ENCODE results near the gene MRPL34. TPM values are rescaled to one million over a fixed set of nuclear protein-coding genes. Genes with fewer than 3 reads are reported as not detected.

MRPL34 gene
- total RNA-seq (10 to 100 TPM; 28.4 to 28.7 TPM), total RNA-seq (4.5 to 54.2 (median 23.7) reads per million in 172 experiments)
- 80.9 TPM for polyA plus RNA-seq (2013, experiment 1 of 2)
- 51.7 TPM for polyA plus RNA-seq (2013, experiment 2 of 2)

- ChIA-PET CTCF (interaction anchor here (0.6 to 3.4 kb wide), 12 partner anchors 9 to 100 kb away, joined by 3 to 27 read pairs (median 4); partner anchors contain the start of genes ANO8 and BST2), POLR2A (interaction anchor here (0.9 to 3.0 kb wide), 10 partner anchors 9 to 206 kb away, joined by 3 to 27 read pairs (median 6); partner anchors contain the start of genes ANKLE1, ANO8, MVB12A and PGLS)
- H3K27ac Mint-ChIP-seq, result peak within 1 kb of the TSS; percentile 90
- peak; percentile 53 for ATAC-seq (ENCODE audit: poor library complexity)
- peak within 1 kb of the TSS; percentile 94 for H3K4me3 Mint-ChIP-seq
- no peak for TF ChIP-seq CTCF (IDR thresholded peaks at IDR 0.05)
- intact Hi-C loops (cut with DNase I, micrococcal nuclease), result loop anchor here in 1 of 2 experiments (1.0 to 2.0 kb wide), 3 partner anchors 12 to 79 kb away; partner anchors contain the start of genes GTPBP3 and OCEL1
- Histone ChIP-seq H3K27me3 (ENCODE audit: control insufficient read depth in 1 of 2, insufficient read depth in 2 of 2, low read length in 2 of 2) (no peaks in the 10 kb centered on the region), H3K9me3 (ENCODE audit: control insufficient read depth in 1 of 2, insufficient read depth in 1 of 2, low read length in 2 of 2) (no peaks in the 10 kb centered on the region), H3K27ac (ENCODE audit: low read depth in 1 of 2, low read length in 2 of 2) (peak within 1 kb of the TSS; percentile 71 to 85), H3K4me3 (ENCODE audit: low read length) (peak within 1 kb of the TSS; percentile 96), H3K36me3 (ENCODE audit: insufficient read depth, low read length) (no peaks in the 10 kb centered on the region), H3K4me1 (ENCODE audit: insufficient read depth, low read length) (peaks cover 66% of the 10 kb centered on the region)
- no peaks in the 10 kb centered on the region for H3K9me3 Mint-ChIP-seq
- H3K36me3 Mint-ChIP-seq (ENCODE audit: low read depth), result peaks cover 21% of the 10 kb centered on the region
- no peaks in the 10 kb centered on the region for H3K27me3 Mint-ChIP-seq
- DNase-seq, result peak; percentile 85 to 99 (median 92)
- H3K4me1 Mint-ChIP-seq (ENCODE audit: low read depth), result peaks cover 65% of the 10 kb centered on the region
Measured at GRCh38 chr19:17305517-17306284, at the start of gene MRPL34. Gene MRPL34 (plus strand): TSS chr19:17305872. CDS start chr19:17305893, 21 bp downstream.

- H3K9me3 ChIP-seq (ENCODE audit: control insufficient read depth in 1 of 2, insufficient read depth in 1 of 2, low read length in 2 of 2), result no peaks in the 10 kb centered on the region
- H3K4me1 ChIP-seq (ENCODE audit: insufficient read depth, low read length), result peaks cover 6% of the 10 kb centered on the region
- Mint-ChIP-seq H3K4me1 (ENCODE audit: low read depth) (peaks cover 5% of the 10 kb centered on the region), H3K27me3 (no peaks in the 10 kb centered on the region), H3K4me3 (no peak overlapping the region), H3K27ac (no peak overlapping the region), H3K36me3 (ENCODE audit: low read depth) (no peaks in the 10 kb centered on the region), H3K9me3 (no peaks in the 10 kb centered on the region)
- intact Hi-C loops (cut with DNase I, micrococcal nuclease), result no loop called here
- no peaks in the 10 kb centered on the region for H3K27me3 ChIP-seq (ENCODE audit: control insufficient read depth in 1 of 2, insufficient read depth in 2 of 2, low read length in 2 of 2)
- ATAC-seq (ENCODE audit: poor library complexity), result no peak
- ChIA-PET POLR2A (no interaction called here), CTCF (interaction anchor here (0.6 to 1.4 kb wide), 2 partner anchors 49 to 614 kb away, joined by 3 to 5 read pairs; no protein-coding TSS in a partner anchor)
- H3K4me3 ChIP-seq (ENCODE audit: low read length), result no peak overlapping the region
- DNase-seq, result no peak
- no peaks in the 10 kb centered on the region for H3K36me3 ChIP-seq (ENCODE audit: insufficient read depth, low read length)
- no peak for TF ChIP-seq CTCF (IDR thresholded peaks at IDR 0.05)
- no peak overlapping the region for H3K27ac ChIP-seq (ENCODE audit: low read depth in 1 of 2, low read length in 2 of 2)
Measured at GRCh38 chr19:17256130-17256529, 49.5 kb upstream of the MRPL34 start.

GRCh38 chr19:17259118-17259780, 46.4 kb upstream of the MRPL34 start:
- Mint-ChIP-seq H3K27ac (no peak overlapping the region), H3K36me3 (ENCODE audit: low read depth) (no peaks in the 10 kb centered on the region), H3K4me1 (ENCODE audit: low read depth) (peaks cover 5% of the 10 kb centered on the region), H3K4me3 (no peak overlapping the region), H3K9me3 (no peaks in the 10 kb centered on the region), H3K27me3 (no peaks in the 10 kb centered on the region)
- peaks cover 7% of the 10 kb centered on the region for H3K4me1 ChIP-seq (ENCODE audit: insufficient read depth, low read length)
- CTCF ChIA-PET, result interaction anchor here (3.0 kb wide), 1 partner anchor 24 kb away, joined by 21 read pairs; the partner anchor contains the start of gene ANKLE1
- H3K4me3 ChIP-seq (ENCODE audit: low read length), result no peak overlapping the region
- TF ChIP-seq CTCF (IDR thresholded peaks at IDR 0.05), result no peak
- no peaks in the 10 kb centered on the region for H3K27me3 ChIP-seq (ENCODE audit: control insufficient read depth in 1 of 2, insufficient read depth in 2 of 2, low read length in 2 of 2)
- no peaks in the 10 kb centered on the region for H3K9me3 ChIP-seq (ENCODE audit: control insufficient read depth in 1 of 2, insufficient read depth in 1 of 2, low read length in 2 of 2)
- H3K36me3 ChIP-seq (ENCODE audit: insufficient read depth, low read length), result no peaks in the 10 kb centered on the region
- intact Hi-C loops (cut with DNase I, micrococcal nuclease), result no loop called here
- ATAC-seq (ENCODE audit: poor library complexity) (no peak), DNase-seq (no peak)
- POLR2A ChIA-PET, result no interaction called here
- no peak overlapping the region for H3K27ac ChIP-seq (ENCODE audit: low read depth in 1 of 2, low read length in 2 of 2)
